ENCODE results near the gene RRAGD.

DNA sequence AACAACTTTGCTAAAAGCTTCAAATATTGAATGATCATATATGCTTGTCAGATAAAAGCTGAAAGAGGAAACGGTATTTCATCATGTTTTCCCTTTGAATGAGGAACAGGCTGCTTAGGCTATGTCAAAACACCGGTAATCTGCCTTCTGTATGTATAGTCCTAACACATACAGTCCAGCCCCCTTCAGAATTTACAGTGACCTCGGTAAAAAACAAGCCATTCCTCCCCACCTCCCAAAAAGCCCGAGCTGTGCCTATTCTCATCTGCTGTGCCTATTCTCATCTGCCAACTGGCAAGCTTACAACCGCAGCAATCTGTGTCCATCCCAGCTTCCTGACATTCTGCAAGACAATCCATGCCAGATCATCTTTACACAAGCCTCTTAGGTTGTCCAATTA is 32.8 kb downstream of the RRAGD start:
- TF ChIP-seq POLR2A (IDR thresholded peaks at IDR 0.05) (no peak), EP300 (IDR thresholded peaks at IDR 0.05) (no peak), POLR2AphosphoS5 (IDR thresholded peaks at IDR 0.05) (no peak)
- TF ChIP-seq, protein P1, sequence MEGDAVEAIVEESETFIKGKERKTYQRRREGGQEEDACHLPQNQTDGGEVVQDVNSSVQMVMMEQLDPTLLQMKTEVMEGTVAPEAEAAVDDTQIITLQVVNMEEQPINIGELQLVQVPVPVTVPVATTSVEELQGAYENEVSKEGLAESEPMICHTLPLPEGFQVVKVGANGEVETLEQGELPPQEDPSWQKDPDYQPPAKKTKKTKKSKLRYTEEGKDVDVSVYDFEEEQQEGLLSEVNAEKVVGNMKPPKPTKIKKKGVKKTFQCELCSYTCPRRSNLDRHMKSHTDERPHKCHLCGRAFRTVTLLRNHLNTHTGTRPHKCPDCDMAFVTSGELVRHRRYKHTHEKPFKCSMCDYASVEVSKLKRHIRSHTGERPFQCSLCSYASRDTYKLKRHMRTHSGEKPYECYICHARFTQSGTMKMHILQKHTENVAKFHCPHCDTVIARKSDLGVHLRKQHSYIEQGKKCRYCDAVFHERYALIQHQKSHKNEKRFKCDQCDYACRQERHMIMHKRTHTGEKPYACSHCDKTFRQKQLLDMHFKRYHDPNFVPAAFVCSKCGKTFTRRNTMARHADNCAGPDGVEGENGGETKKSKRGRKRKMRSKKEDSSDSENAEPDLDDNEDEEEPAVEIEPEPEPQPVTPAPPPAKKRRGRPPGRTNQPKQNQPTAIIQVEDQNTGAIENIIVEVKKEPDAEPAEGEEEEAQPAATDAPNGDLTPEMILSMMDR (IDR thresholded peaks at IDR 0.05): no peak

Data from sigmoid colon (tissue), 4 donors.